T-helper 1 cell treated with Interleukin-12 subunit alpha and Interleukin-12 subunit beta and Interleukin-4 antibody, amounts not matched to agents 30 μg/mL and 1 μg/mL, for 36 hours (primary cell): Measurements from ENCODE around the gene HHATL.
A peak's percentile ranks its signal among the peaks of the same experiment; 100 is the strongest.

ENCODE experiments used
- H3K27ac Mint-ChIP-seq: one replicate; pipeline ENCODE4 v1.8.0; 2021; ENCODE audit warnings: mild to moderate bottlenecking, mixed read lengths
- H3K27me3 Mint-ChIP-seq: one replicate; pipeline ENCODE4 v1.8.0; 2021; ENCODE audit warnings: low read depth, mixed read lengths
- H3K36me3 Mint-ChIP-seq: one replicate; pipeline ENCODE4 v1.8.0; 2021; ENCODE audit warnings: low read depth, mixed read lengths
- H3K4me1 Mint-ChIP-seq: one replicate; pipeline ENCODE4 v1.8.0; 2021; ENCODE audit warnings: low read depth, mixed read lengths
- H3K4me3 Mint-ChIP-seq: one replicate; pipeline ENCODE4 v1.8.0; 2021; ENCODE audit warnings: mild to moderate bottlenecking, moderate library complexity, mixed read lengths
- H3K9me3 Mint-ChIP-seq: one replicate; pipeline ENCODE4 v1.8.0; 2021; ENCODE audit warnings: mixed read lengths

Gene HHATL, protein sequence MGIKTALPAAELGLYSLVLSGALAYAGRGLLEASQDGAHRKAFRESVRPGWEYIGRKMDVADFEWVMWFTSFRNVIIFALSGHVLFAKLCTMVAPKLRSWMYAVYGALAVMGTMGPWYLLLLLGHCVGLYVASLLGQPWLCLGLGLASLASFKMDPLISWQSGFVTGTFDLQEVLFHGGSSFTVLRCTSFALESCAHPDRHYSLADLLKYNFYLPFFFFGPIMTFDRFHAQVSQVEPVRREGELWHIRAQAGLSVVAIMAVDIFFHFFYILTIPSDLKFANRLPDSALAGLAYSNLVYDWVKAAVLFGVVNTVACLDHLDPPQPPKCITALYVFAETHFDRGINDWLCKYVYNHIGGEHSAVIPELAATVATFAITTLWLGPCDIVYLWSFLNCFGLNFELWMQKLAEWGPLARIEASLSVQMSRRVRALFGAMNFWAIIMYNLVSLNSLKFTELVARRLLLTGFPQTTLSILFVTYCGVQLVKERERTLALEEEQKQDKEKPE

DNA sequence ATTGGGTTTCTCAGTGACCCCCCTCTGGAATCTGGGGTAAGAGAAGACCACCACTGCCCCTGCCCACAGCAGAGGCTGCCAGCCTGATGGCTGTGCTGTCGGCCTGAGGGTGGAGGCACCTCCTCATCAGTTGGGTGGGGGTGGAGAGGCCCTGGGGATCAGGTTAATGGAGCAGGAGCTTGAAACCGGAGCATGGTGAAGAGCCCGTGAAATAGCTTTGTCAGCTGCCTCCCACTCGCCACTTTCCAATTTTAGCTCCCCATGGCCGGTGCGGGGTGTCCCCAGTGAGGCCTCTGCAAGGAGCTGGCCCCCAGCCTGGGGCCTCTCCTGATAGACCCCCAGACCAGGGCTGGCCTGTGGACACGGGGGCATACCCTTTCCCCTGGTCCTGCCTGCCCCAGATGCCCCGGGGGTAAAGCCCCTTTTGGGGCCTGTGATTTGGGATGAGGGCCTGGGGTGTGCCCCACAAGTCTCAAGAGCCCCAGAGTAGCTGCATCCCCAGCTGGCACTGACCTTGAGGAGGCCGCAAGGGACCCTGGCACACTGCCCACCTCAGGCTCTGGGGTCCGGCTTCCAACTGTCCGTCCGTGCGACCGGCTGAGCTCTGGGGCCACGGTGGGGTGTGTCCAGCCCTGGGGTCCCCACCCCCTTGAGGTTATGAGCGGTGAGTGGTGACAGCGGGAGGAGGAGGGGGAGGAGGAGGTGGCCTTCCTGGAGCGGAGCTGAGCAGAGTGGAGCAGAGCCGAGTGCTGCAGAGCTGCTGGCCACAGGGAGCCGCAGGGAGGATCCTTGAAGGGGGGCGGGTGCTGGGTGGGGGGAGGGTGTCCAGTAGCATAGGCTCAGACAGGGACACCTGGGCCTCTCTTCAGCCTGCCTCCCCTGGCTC lies at the start of gene HHATL:
TSS of gene HHATL (minus strand) at position 733 of the 886 bp plus-strand sequence. CDS start 1,972 bp downstream, outside the sequence.
- peaks cover 2% of the 10 kb centered on the region for H3K4me1 Mint-ChIP-seq
- no peaks in the 10 kb centered on the region for H3K27me3 Mint-ChIP-seq
- no peak within 1 kb of the TSS for H3K4me3 Mint-ChIP-seq
- H3K9me3 Mint-ChIP-seq = no peaks in the 10 kb centered on the region
- H3K27ac Mint-ChIP-seq = no peak within 1 kb of the TSS
- H3K36me3 Mint-ChIP-seq = no peaks in the 10 kb centered on the region

DNA sequence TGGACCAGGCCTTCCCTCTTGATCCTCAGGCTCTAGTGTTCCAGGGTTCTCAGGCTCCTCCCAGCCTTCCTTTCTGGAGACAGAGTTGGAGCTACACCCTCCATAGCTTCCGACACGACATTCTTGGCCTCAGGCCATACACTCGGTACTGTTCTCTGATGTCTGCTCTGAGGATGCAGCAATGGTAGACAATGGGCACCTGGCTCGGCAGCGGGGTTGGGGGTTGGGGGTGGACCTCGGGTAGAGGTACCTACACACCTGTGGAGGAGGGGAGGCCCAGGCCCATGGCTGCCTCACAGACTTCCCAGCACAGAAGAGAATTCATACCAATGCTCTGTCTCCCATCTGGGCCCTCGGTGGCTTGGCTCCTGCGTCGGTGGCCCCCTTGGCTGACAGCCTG lies 49.0 kb upstream of the HHATL start:
- Mint-ChIP-seq H3K36me3 (no peaks in the 10 kb centered on the region), H3K4me1 (peaks cover 20% of the 10 kb centered on the region), H3K27ac (no peak overlapping the region), H3K27me3 (peaks cover 8% of the 10 kb centered on the region), H3K4me3 (no peak overlapping the region), H3K9me3 (no peaks in the 10 kb centered on the region)

DNA sequence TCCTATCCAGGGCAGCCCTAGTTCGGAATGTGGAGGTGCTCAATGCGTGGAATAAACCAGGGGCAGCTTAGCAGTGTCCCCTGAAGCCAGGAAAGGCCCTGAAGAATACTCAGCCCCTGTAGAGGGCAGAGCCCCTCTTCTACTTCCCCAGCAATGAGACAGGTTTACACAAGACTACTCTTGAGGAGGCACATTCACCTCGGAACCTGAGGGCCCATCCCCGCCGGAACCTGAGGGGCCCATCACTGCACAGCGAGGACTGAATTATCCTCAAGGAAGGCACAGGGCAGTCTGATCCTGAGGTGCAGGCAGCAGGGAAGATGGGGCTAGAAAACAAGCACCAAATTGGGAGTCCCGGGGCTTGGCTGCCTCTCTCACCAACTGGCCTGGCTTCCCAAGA lies 48.2 kb upstream of the HHATL start:
- H3K4me3 Mint-ChIP-seq = no peak overlapping the region
- no peaks in the 10 kb centered on the region for H3K36me3 Mint-ChIP-seq

DNA sequence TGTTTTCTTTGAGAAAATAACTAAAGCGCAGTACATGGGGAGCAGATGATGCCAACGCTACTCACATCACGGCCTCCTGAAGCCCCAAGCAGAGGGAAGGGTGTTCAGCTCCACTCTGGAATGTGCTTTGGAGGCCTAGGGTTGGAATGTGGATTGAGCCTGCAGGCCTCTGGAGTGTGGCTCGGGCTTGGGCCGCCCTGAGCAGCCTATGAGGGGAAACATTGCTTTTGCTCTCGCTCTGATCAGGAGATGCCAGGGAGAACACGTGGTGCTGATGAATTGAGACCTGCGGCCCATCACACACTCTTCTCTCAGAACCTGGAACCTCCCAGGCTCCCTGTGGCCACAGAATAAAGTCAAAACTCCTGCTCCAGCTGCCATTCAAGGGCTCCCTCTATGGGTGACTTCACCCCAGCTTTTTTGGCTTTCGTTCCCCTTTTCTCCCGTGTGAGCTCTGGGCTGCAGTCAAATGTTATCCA lies 47.2 kb upstream of the HHATL start:
- no peak overlapping the region for H3K27ac Mint-ChIP-seq
- H3K4me1 Mint-ChIP-seq = peaks cover 17% of the 10 kb centered on the region
- peaks cover 8% of the 10 kb centered on the region for H3K27me3 Mint-ChIP-seq
- H3K36me3 Mint-ChIP-seq = no peaks in the 10 kb centered on the region
- no peak overlapping the region for H3K4me3 Mint-ChIP-seq
- H3K9me3 Mint-ChIP-seq = no peaks in the 10 kb centered on the region

More for the DNA sequence above, 48.2 kb upstream of the HHATL start:
- Mint-ChIP-seq H3K27me3 (peaks cover 8% of the 10 kb centered on the region), H3K27ac (no peak overlapping the region), H3K4me1 (peaks cover 20% of the 10 kb centered on the region), H3K9me3 (no peaks in the 10 kb centered on the region)

- H3K27ac Mint-ChIP-seq = peak overlapping the region; percentile 59
- no peaks in the 10 kb centered on the region for H3K36me3 Mint-ChIP-seq
- H3K27me3 Mint-ChIP-seq = peaks cover 7% of the 10 kb centered on the region
- no peak overlapping the region for H3K4me3 Mint-ChIP-seq
- peaks cover 18% of the 10 kb centered on the region for H3K4me1 Mint-ChIP-seq
- no peaks in the 10 kb centered on the region for H3K9me3 Mint-ChIP-seq
These were observed 46.6 kb upstream of the HHATL start for GRCh38 chr3:42749025-42749752.

DNA sequence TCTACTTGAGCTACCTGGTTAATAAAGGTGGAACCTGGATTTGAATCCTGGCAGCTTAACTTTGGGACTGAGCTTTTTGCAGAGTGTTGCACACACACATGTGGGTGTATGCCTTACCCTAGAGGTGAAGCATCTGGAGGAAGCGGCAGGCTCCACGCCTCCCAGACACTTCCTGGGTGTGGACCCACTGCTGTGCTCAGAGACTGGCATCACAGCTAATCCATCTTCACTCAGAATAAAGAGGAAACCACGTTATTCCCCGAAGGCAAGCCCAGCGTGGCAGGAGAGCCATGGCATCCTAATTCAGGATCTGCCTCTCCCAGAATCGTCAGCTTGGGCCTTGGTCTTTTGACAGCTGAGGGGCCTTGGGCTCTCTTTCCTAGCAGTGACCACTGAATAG lies 45.0 kb upstream of the HHATL start:
- Mint-ChIP-seq H3K36me3 (no peaks in the 10 kb centered on the region), H3K27ac (peak overlapping the region; percentile 50), H3K4me1 (peaks cover 19% of the 10 kb centered on the region), H3K4me3 (no peak overlapping the region), H3K27me3 (no peaks in the 10 kb centered on the region), H3K9me3 (no peaks in the 10 kb centered on the region)

DNA sequence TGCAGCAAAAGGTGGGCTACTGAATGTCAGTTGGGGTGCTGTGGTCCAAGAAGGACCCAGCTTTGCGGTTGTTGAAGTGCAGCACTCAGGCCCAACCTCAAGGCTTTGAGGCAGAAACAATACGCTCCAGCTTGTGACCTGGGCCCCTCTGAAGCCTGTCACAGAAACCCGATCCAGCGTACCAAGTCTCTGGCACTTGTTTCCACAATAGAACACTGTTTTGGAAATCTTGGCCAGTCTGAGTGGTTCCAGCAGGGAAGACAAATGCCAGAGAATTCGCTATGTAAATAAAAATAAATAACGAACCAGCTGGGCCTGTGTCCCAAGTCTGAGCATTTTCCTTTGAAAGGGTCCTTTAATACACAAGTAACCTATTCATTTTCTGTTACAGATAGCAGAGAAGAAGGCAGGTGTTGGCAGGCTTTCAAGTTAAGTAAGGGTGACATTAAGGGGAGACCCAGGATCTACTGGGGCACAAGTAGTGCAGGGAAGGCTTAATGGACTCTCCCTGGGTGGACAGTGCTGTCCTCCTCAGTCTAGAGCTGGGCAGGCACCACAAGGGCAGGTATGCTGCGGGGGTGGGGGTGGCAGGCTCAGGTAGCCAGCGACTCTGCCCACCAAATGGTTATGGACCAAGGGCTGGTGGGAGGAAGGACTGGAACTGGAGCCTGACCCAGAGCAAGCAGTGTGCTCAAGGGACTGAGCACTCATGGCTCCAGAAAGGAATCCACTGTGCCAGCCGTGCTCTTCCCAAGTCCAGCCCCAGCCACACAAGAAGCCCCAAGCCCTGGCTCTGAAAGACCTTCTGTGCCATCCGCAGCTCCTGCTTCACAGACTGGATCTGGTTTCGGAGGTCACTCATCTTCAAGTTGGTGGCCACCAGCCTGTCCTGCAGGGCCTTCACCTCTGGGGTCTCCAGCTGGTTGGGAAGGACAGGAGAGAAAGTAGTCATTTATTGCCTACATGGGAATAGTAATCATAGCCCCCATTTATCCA lies 44.2 kb upstream of the HHATL start:
- H3K27ac Mint-ChIP-seq = no peak overlapping the region
- no peaks in the 10 kb centered on the region for H3K9me3 Mint-ChIP-seq
- no peak overlapping the region for H3K4me3 Mint-ChIP-seq
- H3K4me1 Mint-ChIP-seq = peaks cover 19% of the 10 kb centered on the region
- H3K27me3 Mint-ChIP-seq = no peaks in the 10 kb centered on the region
- no peaks in the 10 kb centered on the region for H3K36me3 Mint-ChIP-seq

- Mint-ChIP-seq H3K27me3 (no peaks in the 10 kb centered on the region), H3K36me3 (no peaks in the 10 kb centered on the region), H3K27ac (no peak overlapping the region), H3K4me1 (peaks cover 19% of the 10 kb centered on the region), H3K9me3 (no peaks in the 10 kb centered on the region), H3K4me3 (no peak overlapping the region)
These were observed 43.3 kb upstream of the HHATL start for GRCh38 chr3:42745776-42746454.

GRCh38 chr3:42745291-42745745 lies 42.7 kb upstream of the HHATL start:
- H3K4me1 Mint-ChIP-seq = peaks cover 19% of the 10 kb centered on the region
- H3K27me3 Mint-ChIP-seq = no peaks in the 10 kb centered on the region
- H3K36me3 Mint-ChIP-seq = no peaks in the 10 kb centered on the region
- H3K9me3 Mint-ChIP-seq = no peaks in the 10 kb centered on the region
- H3K27ac Mint-ChIP-seq = no peak overlapping the region
- no peak overlapping the region for H3K4me3 Mint-ChIP-seq

- Mint-ChIP-seq H3K36me3 (no peaks in the 10 kb centered on the region), H3K27ac (no peak overlapping the region), H3K4me1 (peaks cover 14% of the 10 kb centered on the region), H3K4me3 (no peak overlapping the region), H3K27me3 (peaks cover 4% of the 10 kb centered on the region), H3K9me3 (no peaks in the 10 kb centered on the region)
These were observed 40.8 kb upstream of the HHATL start for GRCh38 chr3:42743204-42743995.

DNA sequence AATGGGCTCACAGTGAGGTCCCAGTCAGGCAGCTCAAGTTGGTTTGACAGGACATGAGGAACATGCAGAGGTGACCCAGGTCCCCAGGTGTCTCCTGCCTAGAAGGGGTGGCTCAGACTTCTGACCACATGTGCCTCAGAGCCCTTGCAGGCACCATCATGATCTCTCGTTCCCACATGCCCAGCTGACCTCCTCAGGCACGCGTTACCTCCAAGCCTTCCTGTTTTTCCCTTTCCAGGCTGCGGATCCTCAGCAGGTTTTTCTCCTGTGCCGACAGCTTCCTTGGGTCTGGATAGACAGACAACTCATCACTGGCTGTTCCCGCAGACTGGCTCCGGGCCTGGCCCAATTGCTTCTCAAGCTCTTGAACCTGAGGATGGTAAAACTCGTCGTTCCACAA lies 40.1 kb upstream of the HHATL start:
- peaks cover 7% of the 10 kb centered on the region for H3K4me1 Mint-ChIP-seq
- no peaks in the 10 kb centered on the region for H3K36me3 Mint-ChIP-seq
- H3K4me3 Mint-ChIP-seq = no peak overlapping the region
- no peaks in the 10 kb centered on the region for H3K9me3 Mint-ChIP-seq
- no peak overlapping the region for H3K27ac Mint-ChIP-seq
- peaks cover 4% of the 10 kb centered on the region for H3K27me3 Mint-ChIP-seq

GRCh38 chr3:42742259-42742658 lies 39.7 kb upstream of the HHATL start:
- no peak overlapping the region for H3K27ac Mint-ChIP-seq
- no peak overlapping the region for H3K4me3 Mint-ChIP-seq
- H3K9me3 Mint-ChIP-seq = no peaks in the 10 kb centered on the region
- peaks cover 4% of the 10 kb centered on the region for H3K27me3 Mint-ChIP-seq
- H3K36me3 Mint-ChIP-seq = no peaks in the 10 kb centered on the region
- H3K4me1 Mint-ChIP-seq = peaks cover 3% of the 10 kb centered on the region
